ENCODE results near the gene TTC28.

GRCh38 chr22:28462901-28463300 is 216.7 kb downstream of the TTC28 start:
- TF ChIP-seq, protein P1, sequence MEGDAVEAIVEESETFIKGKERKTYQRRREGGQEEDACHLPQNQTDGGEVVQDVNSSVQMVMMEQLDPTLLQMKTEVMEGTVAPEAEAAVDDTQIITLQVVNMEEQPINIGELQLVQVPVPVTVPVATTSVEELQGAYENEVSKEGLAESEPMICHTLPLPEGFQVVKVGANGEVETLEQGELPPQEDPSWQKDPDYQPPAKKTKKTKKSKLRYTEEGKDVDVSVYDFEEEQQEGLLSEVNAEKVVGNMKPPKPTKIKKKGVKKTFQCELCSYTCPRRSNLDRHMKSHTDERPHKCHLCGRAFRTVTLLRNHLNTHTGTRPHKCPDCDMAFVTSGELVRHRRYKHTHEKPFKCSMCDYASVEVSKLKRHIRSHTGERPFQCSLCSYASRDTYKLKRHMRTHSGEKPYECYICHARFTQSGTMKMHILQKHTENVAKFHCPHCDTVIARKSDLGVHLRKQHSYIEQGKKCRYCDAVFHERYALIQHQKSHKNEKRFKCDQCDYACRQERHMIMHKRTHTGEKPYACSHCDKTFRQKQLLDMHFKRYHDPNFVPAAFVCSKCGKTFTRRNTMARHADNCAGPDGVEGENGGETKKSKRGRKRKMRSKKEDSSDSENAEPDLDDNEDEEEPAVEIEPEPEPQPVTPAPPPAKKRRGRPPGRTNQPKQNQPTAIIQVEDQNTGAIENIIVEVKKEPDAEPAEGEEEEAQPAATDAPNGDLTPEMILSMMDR (IDR thresholded peaks at IDR 0.05): no peak
- no peak for TF ChIP-seq EZH2phosphoT487 (IDR thresholded peaks at IDR 0.05)
